GM23248 (cell line): ENCODE results near the gene EFCAB6.

ENCODE experiments used
- EZH2 ChIP-seq: fragments of 200-600 bp; sonication (generic); IDR thresholded peaks from 2 replicates; pipeline ENCODE4 v1.6.1; 2018; ENCODE audit warnings: antibody characterized with exemption, mild to moderate bottlenecking; ENCODE audit not compliant: insufficient read depth, poor library complexity, severe bottlenecking
- EZH2phosphoT487 ChIP-seq: fragments of 200-600 bp; sonication (generic); IDR thresholded peaks from 2 replicates; pipeline ENCODE4 v1.6.1; 2018; ENCODE audit warnings: antibody characterized with exemption, moderate library complexity, mild to moderate bottlenecking, low read depth; ENCODE audit not compliant: insufficient read depth

DNA sequence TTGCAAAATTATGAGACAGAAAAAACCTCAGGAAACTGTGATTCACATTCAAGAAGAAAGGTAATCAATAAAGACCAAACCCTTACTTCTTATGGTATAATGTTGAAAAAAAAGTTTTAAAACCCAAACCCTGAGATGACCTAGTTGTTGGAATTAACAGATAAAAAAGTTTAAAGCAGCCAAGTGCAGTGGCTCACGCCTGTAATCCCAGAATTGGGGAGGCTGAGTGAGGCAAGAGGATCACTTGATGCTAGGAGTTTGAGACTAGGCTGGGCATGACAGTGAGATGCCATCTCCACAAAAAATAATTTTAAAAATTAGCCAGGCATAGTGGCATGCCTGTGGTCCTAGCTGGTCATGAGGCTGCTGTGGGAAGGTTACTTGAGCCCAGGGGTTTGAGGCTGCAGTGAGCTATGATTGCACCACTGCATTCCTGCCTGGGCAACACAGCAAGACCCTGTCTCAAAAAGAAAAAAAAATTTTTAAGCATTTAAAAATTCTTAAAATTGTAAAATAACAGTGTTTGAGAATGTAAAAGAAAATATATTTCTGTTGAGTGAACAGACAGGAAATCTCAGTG, 85.1 kb downstream of the EFCAB6 start:
- TF ChIP-seq EZH2phosphoT487 (no peak), EZH2 (no peak)
